ENCODE measurements around the gene MAN2B2.
"Not testable (repeated sequence)": the region's sequence is repeated elsewhere in the genome, so short reads cannot be mapped to it uniquely, and the experiment has no call there.

The MAN2B2 gene

DNA sequence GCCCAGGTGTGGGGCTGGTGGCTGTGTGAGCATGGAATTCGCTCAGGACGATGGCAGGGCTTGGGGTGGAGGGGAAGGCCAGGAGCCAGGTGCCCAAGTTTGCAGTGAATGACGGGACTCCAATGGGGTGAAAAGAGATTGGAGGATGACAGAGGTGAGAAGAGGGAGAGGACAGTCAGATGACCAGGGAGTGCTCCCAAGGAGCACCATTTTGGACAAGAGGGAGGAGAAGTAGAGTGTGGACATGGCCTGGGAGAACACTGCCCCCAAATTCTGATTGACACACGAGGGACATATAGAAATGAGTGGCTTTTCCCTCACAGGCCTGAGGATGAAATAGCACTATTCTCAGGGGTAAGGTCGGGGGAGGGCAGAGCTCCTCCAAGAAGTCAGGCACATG is 72.2 kb downstream of the MAN2B2 start:
- DNase-seq = no peak

DNA sequence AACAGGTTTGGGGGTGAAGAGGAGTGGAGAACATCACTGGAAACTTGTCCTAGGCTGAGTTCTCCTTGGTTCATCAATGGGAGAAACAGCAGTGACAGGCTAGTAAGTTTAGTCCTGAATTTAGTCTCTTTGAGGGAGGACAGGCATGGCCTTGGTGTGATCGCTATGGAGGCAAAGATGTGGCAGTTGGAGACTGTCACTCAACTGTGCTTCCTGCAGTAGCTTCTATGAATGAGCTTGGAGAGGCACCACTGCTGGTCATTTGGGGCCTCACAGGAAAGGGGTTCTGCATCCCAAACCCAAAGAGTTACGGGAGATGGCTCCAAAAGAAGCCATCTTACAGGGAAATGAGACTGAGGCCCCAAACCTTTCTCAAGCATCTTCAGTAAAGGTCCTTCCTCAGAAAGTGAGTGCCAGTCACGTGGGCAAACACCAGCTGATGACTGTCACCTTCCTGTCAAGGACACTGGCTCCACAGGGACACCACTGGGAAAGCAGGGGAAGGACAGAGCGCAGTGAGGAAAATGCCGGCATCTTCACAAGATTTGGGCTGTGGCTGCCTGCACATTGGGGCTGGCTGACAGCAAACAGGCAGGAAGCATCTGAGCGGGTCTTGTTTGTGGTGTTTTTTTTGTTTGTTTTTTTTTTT is 72.7 kb downstream of the MAN2B2 start:
- DNase-seq = no peak

DNA sequence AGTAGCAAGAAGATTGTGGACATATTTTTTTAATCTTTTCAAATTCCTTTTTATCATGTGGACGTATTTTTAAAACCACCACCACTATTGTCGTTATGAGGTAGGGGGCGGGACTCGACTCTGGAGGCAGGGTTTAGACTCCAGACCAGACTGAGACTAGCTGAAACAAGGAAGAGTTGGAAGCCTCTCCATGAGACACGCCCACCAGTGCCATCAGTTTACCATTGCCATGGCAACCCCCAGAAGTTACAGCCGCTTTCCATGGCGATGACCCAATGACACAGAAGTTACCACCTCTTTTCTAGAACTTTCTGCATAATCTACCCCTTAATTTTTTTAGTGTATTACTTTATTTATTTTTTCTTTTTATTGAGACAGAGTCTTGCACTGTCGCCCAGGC is 74.2 kb downstream of the MAN2B2 start:
- DNase-seq = no peak

DNA sequence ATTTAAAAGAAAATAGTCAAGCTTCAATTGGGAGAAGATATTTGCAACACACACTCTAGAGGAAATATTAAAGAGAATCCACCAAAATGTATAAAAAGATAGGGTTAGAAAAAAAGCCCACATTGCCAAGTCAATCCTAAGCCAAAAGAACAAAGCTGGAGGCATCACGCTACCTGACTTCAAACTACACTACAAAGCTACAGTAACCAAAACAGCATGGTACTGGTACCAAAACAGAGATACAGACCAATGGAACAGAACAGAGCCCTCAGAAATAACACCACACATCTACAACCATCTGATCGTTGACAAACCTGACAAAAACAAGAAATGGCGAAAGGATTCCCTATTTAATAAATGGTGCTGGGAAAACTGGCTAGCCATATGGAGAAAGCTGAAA is 79.2 kb downstream of the MAN2B2 start:
- not testable (repeated sequence) for DNase-seq

DNA sequence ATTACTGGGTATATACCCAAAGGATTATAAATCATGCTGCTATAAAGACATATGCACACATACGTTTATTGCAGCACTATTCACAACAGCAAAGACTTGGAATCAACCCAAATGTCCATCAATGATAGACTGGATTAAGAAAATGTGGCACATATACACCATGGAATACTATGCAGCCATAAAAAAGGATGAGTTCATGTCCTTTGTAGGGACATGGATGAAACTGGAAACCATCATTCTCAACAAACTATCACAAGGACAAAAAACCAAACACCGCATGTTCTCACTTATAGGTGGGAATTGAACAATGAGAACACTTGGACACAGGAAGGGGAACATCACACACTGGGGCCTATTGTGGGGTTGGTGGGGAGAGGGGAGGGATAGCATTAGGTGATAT is 80.3 kb downstream of the MAN2B2 start:
- not testable (repeated sequence) for DNase-seq

DNA sequence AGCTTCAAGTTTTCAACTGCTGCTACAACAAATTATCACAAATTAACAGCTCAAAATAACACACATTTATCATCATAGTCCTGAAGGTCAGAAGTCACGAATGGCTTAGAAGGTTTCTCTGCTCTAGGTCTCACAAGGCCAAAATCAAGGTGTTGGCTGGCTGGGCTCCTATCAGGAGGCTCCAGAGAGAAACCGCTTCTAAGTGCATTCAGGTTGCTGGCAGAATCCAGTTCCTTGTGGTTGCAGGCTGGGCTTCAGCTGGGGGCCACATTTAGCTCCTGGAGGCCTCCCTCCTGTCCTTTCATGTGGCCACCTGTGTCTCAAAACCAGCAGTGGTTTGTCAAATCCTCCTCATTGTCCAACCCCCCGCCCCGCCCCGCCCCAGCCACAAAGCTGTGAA is 80.9 kb downstream of the MAN2B2 start:
- no peak for DNase-seq

DNA sequence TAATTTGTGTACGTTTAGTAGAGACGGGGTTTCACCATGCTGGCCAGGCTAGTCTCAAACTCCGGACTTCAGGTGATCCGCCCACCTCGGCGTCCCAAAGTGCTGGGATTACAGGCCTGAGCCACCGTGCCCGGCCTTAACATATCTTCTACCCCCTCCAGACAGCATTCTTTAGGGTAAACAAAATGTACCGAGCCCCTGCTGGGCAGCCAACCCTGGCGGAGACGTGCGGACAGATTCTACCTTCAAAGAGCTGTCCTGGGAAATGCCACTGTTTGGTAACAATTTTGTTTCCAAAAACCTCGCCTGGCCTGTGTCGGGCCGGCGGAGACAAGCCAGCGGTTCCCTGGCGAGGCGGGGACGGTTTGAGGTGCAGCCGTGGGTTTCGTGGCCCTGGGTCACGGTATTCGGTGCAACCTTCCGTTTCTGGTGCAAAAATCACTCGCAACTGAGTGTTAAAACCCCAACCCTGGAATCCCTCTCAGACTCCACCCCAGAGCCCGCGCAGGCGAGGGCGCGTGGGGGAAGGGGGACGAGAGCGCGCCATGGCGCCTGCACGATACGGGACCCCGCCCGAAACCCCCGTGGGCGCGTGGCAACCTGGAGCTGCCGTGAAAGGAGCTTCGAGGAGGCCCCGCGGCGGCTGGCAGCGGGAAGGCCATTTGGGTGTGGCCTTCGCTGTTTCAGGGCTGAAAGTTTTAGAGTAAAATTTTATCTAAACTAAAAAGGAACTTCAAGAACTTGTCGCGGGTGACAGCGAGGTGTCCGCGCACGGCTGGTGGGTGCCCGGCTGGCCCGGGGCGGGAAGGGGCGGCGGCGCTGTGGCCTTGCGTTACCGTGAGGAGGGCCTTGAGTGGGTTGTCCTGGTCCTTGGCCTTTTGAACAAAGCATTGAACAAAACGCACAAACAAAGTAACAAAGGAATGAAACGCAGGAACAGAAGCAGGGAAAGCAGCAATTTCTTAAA is 82.5 kb downstream of the MAN2B2 start:
- no peak for DNase-seq

DNA sequence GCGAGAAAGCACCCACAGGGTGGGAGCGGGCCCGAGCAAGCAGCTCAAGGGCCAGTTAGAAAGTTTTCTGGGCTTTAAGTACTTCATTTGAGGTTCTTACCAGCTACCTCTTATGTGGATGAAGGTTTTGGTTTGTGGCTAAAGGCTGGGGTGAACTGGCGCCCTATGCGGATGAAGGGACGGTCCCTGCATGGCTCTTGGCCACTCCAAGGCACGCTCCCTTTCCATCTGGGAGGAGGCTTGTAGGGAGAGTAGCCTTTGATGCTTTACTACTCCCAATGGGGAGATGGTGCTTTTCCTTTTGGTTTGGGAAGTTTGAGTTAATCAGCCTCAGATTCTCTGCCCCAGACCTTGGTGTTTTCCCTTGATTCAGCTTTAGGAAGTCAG is 83.2 kb downstream of the MAN2B2 start:
- DNase-seq = no peak

DNA sequence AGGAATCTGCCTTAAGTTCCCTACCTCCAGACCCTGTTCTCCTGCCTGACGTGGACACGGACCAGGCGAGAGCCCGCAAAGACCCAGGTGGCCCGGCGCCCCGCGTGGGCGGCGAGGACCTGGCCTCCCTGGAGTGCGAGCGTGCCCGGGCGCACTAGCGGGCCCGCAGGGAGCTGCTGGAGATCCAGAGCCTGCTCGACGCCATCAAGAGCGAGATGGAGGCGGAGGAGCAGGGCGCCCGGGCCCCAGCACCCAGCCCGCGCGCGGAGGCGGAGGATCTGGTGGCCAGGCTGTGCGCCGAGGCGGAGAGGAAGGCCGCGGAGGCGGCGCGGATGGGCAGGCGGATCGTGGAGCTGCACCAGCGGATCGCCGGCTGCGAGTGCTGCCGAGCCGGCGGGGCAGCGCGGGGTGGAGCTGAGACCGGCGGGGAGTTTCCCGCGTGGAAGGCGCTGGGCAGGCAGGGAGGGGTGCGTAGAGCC is 83.6 kb downstream of the MAN2B2 start:
- no peak for DNase-seq

DNA sequence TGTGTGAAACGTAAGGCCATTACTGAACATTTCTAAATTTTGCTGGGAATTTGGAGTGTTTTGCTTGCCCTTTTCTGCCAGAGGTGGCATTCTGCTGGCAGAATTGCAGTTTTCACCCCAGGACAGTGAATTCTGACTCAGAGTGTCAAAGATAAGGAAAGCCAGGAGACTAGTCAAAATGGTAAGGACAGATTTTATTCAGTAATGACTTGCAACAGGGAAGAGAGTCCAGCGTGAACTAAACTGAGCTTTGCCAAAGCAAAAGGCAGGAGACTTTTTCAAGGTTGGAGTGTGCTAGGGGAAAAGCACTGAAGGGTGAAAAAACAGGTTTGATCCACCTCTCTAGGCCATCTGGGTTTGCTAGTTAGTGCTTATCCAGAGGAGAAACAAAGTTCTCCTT is 84.9 kb downstream of the MAN2B2 start:
- no peak for DNase-seq

DNA sequence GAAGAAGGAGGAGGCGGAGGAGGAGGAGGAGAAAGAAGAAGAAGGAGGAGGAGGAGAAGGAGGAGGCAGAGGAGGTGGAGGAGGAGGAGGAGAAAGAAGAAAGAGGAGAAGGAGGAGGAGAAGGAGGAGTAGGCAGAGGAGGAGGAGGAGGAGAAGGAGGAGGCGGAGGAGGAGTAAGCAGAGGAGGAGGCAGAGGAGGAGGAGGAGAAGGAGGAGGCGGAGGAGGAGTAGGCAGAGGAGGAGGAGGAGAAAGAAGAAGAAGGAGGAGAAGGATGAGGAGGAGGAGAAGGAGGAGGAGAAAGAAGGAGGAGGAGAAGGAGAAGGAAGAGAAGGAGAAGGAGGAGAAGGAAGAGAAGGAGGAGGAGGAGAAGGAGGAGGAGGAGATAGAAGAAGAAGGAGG is 85.4 kb downstream of the MAN2B2 start:
- no peak for DNase-seq

DNA sequence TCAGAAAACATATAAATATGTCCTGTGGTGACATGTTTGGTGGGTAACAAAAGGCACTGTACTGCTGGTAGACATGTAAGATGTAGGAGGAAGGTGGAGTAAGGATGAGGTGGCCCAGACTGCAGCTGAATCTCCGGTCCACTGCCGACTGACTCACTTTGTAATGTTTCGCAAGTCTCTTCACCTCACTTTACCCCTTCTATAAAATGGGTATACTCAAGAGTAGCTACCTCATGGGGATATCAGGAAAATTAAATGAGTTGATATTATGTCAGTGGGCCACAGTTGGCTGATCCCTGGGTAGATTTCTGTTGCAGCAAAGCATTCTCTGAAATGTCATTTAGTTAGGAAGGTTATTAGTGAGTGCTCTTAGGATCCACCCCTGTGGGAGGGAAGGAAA is 87.6 kb downstream of the MAN2B2 start:
- no peak for DNase-seq

DNA sequence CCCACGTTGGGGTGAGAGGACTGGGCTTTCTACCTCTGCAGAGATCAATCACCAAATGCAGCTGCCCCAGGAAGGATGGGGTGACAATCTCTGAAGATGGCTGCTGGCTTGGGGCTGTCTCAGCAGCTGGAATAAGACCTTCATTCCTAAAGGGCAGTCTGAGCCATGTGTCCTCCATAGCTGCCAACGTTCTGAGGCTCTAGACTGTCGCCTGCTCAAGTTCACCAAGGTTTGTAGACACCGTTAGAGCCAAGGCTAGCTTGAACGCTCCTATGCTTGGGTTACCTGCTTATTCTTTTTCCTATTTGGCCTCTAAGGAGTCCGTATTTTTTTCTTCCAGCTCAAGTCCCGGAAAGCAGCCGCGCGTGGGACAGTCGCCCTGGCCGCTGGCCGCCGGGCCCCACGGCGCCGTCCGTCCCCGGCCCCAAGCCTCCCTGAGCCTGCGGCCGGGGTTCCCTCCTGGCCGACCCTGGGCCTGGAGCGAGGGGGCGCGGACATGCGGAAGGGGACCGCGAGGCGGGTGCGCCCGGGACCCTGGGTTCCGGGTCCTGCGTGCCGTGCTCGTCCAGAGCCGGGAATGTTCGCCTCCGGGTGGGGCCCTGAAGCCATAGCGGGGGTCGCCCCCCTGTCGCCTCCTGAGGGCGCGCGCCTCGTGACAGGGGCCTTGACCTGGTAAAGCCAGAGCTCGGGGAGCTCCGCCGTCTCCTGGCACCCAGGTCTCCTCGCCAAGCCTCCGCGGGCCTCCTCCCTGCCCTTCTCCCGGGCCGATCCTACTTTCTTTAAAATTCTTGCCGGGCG is 88.8 kb downstream of the MAN2B2 start:
- no peak for DNase-seq

DNA sequence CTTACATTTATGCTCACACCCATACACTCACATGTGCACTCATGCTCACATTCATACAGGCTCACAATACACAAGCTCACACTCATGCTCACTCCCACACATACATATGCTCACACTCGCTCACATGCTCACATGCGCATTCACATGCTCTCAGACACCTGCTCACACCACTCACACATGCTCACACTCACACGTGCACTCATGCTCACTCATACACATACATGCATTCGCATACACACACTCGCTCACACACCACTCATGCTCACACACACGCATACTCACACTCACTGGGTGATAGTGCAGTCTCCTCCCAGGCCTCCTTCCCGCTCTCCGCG is 90.3 kb downstream of the MAN2B2 start:
- no peak for DNase-seq

DNA sequence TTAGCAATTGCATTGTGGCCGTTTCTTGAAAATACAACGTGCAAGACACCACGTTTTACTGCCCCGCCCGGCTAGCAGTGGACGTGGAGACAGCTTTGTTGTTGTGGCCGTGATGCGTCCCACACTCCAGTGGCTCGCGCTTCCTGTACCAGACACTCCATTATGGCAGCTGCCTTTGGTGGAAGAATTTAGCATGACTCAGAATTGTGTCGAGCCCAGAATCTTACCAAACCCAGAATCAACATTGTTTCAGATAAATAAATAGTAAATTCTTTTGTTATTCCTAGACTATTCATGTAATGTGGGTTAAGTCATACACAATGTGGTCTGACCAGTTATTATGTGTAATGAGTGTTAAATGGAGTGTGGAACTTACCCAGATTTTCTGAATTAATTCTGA is 93.4 kb downstream of the MAN2B2 start:
- DNase-seq = no peak

DNA sequence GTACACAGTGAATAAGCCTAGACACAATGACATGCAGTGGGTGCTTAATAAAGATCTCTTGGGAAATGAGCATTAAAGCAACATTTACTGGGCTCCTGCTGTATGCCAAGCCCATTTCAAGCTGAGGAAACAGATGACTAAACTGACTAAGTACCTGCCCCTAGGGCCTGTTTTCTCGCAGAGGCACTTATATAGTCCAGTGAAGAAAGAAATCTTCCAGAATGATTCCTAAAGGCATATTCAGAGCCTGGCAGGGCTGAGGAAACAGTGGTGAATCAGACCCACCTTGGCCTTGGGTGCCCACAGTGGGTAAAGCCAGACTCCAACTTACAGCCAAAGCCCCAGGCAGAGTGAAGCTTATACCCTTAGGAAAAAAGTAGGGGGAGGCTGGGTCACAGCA is 96.7 kb downstream of the MAN2B2 start:
- DNase-seq = no peak

DNA sequence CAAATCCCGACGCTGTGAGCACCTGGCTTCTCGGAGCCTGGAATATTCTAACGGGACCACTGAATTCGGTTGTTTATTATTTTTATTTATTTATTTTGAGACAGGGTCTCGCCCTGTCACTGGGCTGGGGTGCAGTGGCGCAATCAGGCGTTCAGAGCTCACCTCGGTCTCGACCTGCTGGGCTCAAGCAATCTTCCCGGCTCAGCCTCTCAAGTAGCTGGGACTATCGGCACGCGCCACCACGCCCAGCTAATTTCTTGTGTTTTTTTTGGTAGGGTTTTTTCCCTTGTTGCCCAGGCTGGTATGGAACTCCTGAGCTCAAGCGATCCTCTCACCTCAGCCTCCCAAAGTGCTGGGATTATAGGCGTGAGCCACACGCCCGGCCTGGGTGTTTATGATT is 97.1 kb downstream of the MAN2B2 start:
- DNase-seq = no peak

DNA sequence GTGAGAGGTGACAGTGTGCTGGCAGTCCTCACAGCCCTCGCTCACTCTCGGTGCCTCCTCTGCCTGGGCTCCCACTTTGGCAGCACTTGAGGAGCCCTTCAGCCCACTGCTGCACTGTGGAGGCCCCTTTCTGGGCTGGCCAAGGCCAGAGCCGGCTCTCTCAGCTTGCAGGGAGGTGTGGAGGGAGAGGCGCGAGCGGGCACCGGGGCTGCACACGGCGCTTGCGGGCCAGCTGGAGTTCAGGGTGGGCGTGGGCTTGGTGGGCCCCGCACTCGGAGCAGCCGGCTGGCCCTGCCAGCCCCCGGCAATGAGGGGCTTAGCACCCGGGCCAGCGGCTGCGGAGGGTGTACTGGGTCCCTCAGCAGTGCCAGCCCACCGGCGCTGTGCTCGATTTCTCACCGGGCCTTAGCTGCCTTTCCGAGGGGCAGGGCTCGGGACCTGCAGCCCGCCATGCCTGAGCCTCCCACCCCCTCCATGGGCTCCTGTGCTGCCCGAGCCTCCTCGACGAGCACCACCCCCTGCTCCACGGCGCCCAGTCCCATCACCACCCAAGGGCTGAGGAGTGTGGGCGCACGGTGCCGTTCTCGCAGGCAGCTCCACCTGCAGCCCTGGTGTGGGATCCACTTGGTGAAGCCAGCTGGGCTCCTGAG is 97.7 kb downstream of the MAN2B2 start:
- not testable (repeated sequence) for DNase-seq
